Panc1 (cell line): ENCODE measurements around the gene TLE4. TPM values are rescaled to one million over a fixed set of nuclear protein-coding genes. Genes with fewer than 3 reads are reported as not detected.

ENCODE experiments used
- ATAC-seq: fragments of 200-7000 bp; cut with Tn5 transposase; 2 replicates; pipeline ENCODE4 v1.9.1; 2020; ENCODE audit warnings: mild to moderate bottlenecking, moderate library complexity
- BruUV-seq: library from RNA; stranded (reverse); fragments of 400-500 nt; replicated peaks from 2 replicates; lab custom pipeline; 2021; lab: Mats Ljungman, UMichigan
- CTCF ChIA-PET: fragments of 300-600 bp; sonication (Branson Sonifier 250); formaldehyde crosslinking; loops from one replicate; lab custom pipeline; 2022; ENCODE audit warnings: antibody characterized with exemption; lab: Charles Lee
- POLR2A ChIA-PET: fragments of 300-600 bp; sonication (Branson Sonifier 250); formaldehyde crosslinking; loops from one replicate; lab custom pipeline; 2022; ENCODE audit warnings: antibody characterized with exemption; lab: Charles Lee
- DNase-seq: peaks from one replicate; pipeline ENCODE4 v3.0.0-alpha.2; 2010; ENCODE audit warnings: low read depth, low spot score
- H3K27ac ChIP-seq: 2 replicates; pipeline ENCODE4 v1.5.1; 2011; ENCODE audit warnings: mild to moderate bottlenecking, low read length, inconsistent platforms
- H3K27me3 ChIP-seq: fragments of 200-500 bp; sonication (Bioruptor generic); 2 replicates; pipeline ENCODE4 v1.6.0; 2014; ENCODE audit warnings: low read length, inconsistent platforms; ENCODE audit not compliant: control insufficient read depth, insufficient read depth
- H3K36me3 ChIP-seq: fragments of 200-500 bp; sonication (Bioruptor generic); 2 replicates; pipeline ENCODE4 v1.5.1; 2014; ENCODE audit warnings: inconsistent platforms, mild to moderate bottlenecking, low read length, moderate library complexity; ENCODE audit not compliant: control insufficient read depth, insufficient read depth
- H3K4me1 ChIP-seq: 2 replicates; pipeline ENCODE4 v1.5.1; 2011; ENCODE audit warnings: inconsistent platforms, mild to moderate bottlenecking, low read length, moderate library complexity; ENCODE audit not compliant: control insufficient read depth, insufficient read depth
- H3K4me3 ChIP-seq, 2 experiments: 2 replicates each; pipeline ENCODE4 v1.5.1; 2011 to 2012; ENCODE audit warnings: low read depth in 2 of 2, low read length in 2 of 2, mild to moderate bottlenecking in 2 of 2, inconsistent platforms in 1 of 2, moderate library complexity in 1 of 2
- H3K9me3 ChIP-seq: fragments of 200-500 bp; sonication (Bioruptor generic); 2 replicates; pipeline ENCODE4 v1.5.1; 2014; ENCODE audit warnings: low read depth, mild to moderate bottlenecking, inconsistent platforms, low read length, moderate library complexity; ENCODE audit not compliant: control insufficient read depth, insufficient read depth
- CTCF ChIP-seq: fragments of 450-650 bp; IDR thresholded peaks from 2 replicates; pipeline ENCODE4 v1.5.1; 2017; ENCODE audit warnings: mild to moderate bottlenecking
- POLR2AphosphoS5 ChIP-seq: IDR thresholded peaks from 2 replicates; pipeline ENCODE4 v1.6.1; 2012; ENCODE audit warnings: mild to moderate bottlenecking, low read depth, low read length, moderate library complexity
- REST ChIP-seq, 2 experiments: IDR thresholded peaks; 2 replicates each; pipeline ENCODE4 v1.6.1; 2011 to 2012; ENCODE audit warnings: low read depth in 2 of 2, control low read depth in 1 of 2, low read length in 1 of 2, mild to moderate bottlenecking in 1 of 2, moderate library complexity in 1 of 2; ENCODE audit not compliant: insufficient read depth in 1 of 2
- SIN3A ChIP-seq: IDR thresholded peaks from 2 replicates; pipeline ENCODE4 v1.6.1; 2012; ENCODE audit warnings: low read depth, mild to moderate bottlenecking, low read length, moderate library complexity, borderline replicate concordance; ENCODE audit not compliant: insufficient read depth
- TCF7L2 ChIP-seq: IDR thresholded peaks from 2 replicates; pipeline ENCODE4 v1.6.1; 2011; ENCODE audit warnings: mild to moderate bottlenecking, low read depth, low read length, inconsistent platforms
- in situ Hi-C: cut with HindIII; loops from 2 replicates; pipeline ENCODE4 v1.10.0; 2016; ENCODE audit warnings: low sequenced_read_pairs, low pct_unique_long_range_greater_than_20kb
- intact Hi-C: fragments of 100-400 bp; cut with micrococcal nuclease; formaldehyde crosslinking; loops from one replicate; pipeline ENCODE4 v1.10.0; 2022; ENCODE audit not compliant: unreplicated experiment
- total RNA-seq: library from RNA; stranded (reverse); gene quantifications from one replicate; pipeline ENCODE4 v1.2.1, GENCODE V29; 2021; ENCODE audit not compliant: unreplicated experiment

TLE4 gene
- total RNA-seq, 1 experiment from 2014 or later: 8.7 TPM

GRCh38 chr9:79665931-79666330, 94.2 kb downstream of the TLE4 start:
- no peak overlapping the region for H3K27ac ChIP-seq
- TF ChIP-seq REST (IDR thresholded peaks at IDR 0.05; ENCODE audit: insufficient read depth in 1 of 2, low read depth in 2 of 2, low read length in 1 of 2) (no peak), SIN3A (no peak)
- no peaks in the 10 kb centered on the region for H3K9me3 ChIP-seq
- in situ Hi-C loops: no loop called here
- no peak for DNase-seq
- CTCF ChIA-PET: no interaction called here
- no TSS peak for BruUV-seq
- H3K27me3 ChIP-seq: no peaks in the 10 kb centered on the region
- H3K4me1 ChIP-seq: no peaks in the 10 kb centered on the region
- intact Hi-C loops: no loop called here
- no peaks in the 10 kb centered on the region for H3K36me3 ChIP-seq
- POLR2A ChIA-PET: no interaction called here
- no peak overlapping the region for H3K4me3 ChIP-seq
- no peak for ATAC-seq

GRCh38 chr9:79667120-79667519, 95.4 kb downstream of the TLE4 start:
- no peaks in the 10 kb centered on the region for H3K27me3 ChIP-seq
- H3K4me1 ChIP-seq: no peaks in the 10 kb centered on the region
- TF ChIP-seq CTCF (no peak), POLR2AphosphoS5 (no peak), SIN3A (no peak), TCF7L2 (no peak), REST (IDR thresholded peaks at IDR 0.05; ENCODE audit: insufficient read depth in 1 of 2, low read depth in 2 of 2, low read length in 1 of 2) (no peak)
- ATAC-seq (no peak), DNase-seq (no peak)
- no TSS peak for BruUV-seq
- intact Hi-C loops: no loop called here
- no peaks in the 10 kb centered on the region for H3K9me3 ChIP-seq
- H3K36me3 ChIP-seq: no peaks in the 10 kb centered on the region
- ChIA-PET POLR2A (no interaction called here), CTCF (no interaction called here)
- no peak overlapping the region for H3K4me3 ChIP-seq
- in situ Hi-C loops: no loop called here
- no peak overlapping the region for H3K27ac ChIP-seq
